NCI-H128 (cell line): ENCODE measurements around the gene IL13RA1.
"Not testable (repeated sequence)": the region's sequence is repeated elsewhere in the genome, so short reads cannot be mapped to it uniquely, and the experiment has no call there.

Experiments
- DNase-seq: peaks from one replicate; lab custom pipeline; 2025; ENCODE audit not compliant: unreplicated experiment; lab: John Stamatoyannopoulos, UW

IL13RA1 gene

GRCh38 chrX:118726887-118727685 is at the start of gene IL13RA1:
IL13RA1 (plus strand) TSS chrX:118727606; CDS start chrX:118727639, 33 bp downstream.
- peak; percentile 34 for DNase-seq

GRCh38 chrX:118679290-118679689 is 48.1 kb upstream of the IL13RA1 start:
- no peak for DNase-seq

GRCh38 chrX:118682258-118683014 is 45.0 kb upstream of the IL13RA1 start:
- no peak for DNase-seq

GRCh38 chrX:118685393-118685792 is 42.0 kb upstream of the IL13RA1 start:
- no peak for DNase-seq

GRCh38 chrX:118688935-118689334 is 38.5 kb upstream of the IL13RA1 start:
- DNase-seq, result no peak

GRCh38 chrX:118693843-118694242 is 33.6 kb upstream of the IL13RA1 start:
- no peak for DNase-seq

GRCh38 chrX:118694638-118695037 is 32.8 kb upstream of the IL13RA1 start:
- no peak for DNase-seq

- no peak for DNase-seq
These were observed 28.8 kb upstream of the IL13RA1 start for GRCh38 chrX:118698516-118699170.

GRCh38 chrX:118702741-118703140 is 24.7 kb upstream of the IL13RA1 start:
- no peak for DNase-seq

GRCh38 chrX:118706681-118707080 is 20.7 kb upstream of the IL13RA1 start:
- no peak for DNase-seq

- DNase-seq, result no peak
These were observed 12.9 kb upstream of the IL13RA1 start for GRCh38 chrX:118714521-118714920.

GRCh38 chrX:118715917-118716316 is 11.5 kb upstream of the IL13RA1 start:
- not testable (repeated sequence) for DNase-seq

- not testable (repeated sequence) for DNase-seq
These were observed 10.6 kb upstream of the IL13RA1 start for GRCh38 chrX:118716833-118717232.

- DNase-seq, result no peak
These were observed 9.6 kb upstream of the IL13RA1 start for GRCh38 chrX:118717678-118718391.

- no peak for DNase-seq
These were observed 8.7 kb upstream of the IL13RA1 start for GRCh38 chrX:118718737-118719136.

GRCh38 chrX:118720058-118720707 is 7.2 kb upstream of the IL13RA1 start:
- DNase-seq, result no peak

GRCh38 chrX:118723376-118723775 is 4.0 kb upstream of the IL13RA1 start:
- DNase-seq, result no peak

GRCh38 chrX:118724365-118724764 is 3.0 kb upstream of the IL13RA1 start:
- DNase-seq, result no peak

GRCh38 chrX:118724775-118725174 is 2.6 kb upstream of the IL13RA1 start:
- no peak for DNase-seq

GRCh38 chrX:118726396-118726795 is 1.0 kb upstream of the IL13RA1 start:
- DNase-seq, result no peak
